HG03045 (cell line): ENCODE measurements around the gene FANCI.
"Not testable (repeated sequence)": the region's sequence is repeated elsewhere in the genome, so short reads cannot be mapped to it uniquely, and the experiment has no call there.

Experiments
- ATAC-seq: cut with Tn5 transposase; IDR thresholded peaks from one replicate; pipeline ENCODE4 v1.9.1; 2021; ENCODE audit warnings: mild to moderate bottlenecking, moderate library complexity; ENCODE audit not compliant: unreplicated experiment

FANCI gene

DNA sequence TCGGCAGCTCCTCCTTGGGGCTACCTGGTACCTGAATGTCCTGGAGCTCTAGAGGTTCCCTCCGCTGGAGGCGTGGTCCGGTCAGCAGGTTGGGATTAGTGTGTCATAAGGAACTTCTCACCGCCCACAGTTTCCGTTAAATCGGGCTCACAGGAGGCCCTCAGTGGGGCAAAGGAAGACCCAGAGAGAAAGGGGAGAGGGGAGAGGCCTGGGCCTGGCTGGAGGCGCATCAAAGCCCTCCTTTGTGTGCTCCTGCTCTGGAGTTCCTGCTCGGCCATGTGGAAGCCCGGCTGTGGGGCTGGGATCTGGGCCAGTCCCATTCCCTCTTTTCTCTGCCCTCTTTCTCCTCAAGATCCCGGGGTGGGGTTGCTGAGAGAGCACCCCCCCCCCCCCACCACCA, 22.2 kb upstream of the FANCI start, which contains the start of gene RLBP1:
Gene RLBP1 (minus strand): TSS at position 37 of the 400 bp plus-strand sequence. CDS start 2,604 bp downstream, outside the sequence.
- no peak for ATAC-seq

DNA sequence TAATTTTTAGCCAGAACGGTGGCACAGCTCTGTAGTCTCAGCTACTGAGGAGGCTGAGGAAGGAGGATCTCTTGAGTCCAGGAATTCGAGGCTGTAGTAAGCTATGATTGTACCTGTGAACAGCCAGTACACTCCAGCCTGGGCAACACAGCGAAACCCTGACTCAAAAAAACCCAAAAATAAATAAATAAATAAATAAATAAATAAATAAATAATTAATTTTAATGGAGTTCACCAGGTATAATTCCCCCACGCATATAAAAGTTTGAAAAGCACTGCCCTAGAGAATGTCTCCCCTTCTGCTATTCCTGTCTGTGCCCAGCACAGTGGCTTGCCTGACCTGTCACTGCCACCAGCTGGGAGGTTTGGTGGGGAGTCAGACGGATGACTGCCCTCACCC, 18.2 kb upstream of the FANCI start:
- ATAC-seq, result no peak

DNA sequence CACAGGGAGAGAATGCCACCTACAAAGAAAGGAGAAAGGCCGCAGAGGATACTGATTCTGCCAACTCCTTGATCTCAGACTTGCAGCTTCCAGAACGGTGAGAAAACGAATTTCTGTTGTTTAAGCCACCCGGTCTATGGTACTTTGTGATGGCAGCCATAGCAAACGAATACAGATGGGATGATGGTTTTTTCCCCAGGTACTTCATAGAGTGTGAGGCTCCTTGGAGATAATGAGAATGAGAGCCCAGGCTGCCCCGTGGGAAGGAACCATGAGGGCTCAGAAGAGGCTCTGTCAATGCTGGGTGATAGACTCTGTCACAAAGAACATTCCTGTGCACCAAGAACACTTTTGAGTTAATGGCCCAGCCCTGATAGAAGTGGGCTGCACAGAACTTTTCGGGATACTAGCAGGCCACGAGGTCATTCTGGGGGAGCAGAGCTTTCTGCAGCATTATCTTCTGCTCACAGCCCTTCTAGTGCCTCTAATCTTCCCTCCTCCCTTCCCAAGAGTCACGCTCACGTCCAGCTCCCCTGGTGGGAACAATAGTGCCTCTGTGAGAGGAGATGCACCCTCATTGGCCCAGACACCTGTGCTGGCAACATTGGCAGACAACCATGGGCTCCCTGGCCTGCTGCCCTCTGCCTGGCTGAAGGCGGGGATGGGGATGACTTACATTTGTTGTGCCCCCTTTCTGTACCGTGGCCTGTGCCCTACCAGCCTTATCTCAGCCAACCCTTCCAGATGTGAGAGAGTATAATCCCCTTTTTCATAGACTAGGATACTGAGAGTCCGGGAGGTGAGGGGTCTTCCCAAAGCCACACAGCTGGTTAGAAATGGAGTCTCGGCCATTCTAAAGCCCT, 17.2 kb upstream of the FANCI start:
- no peak for ATAC-seq

DNA sequence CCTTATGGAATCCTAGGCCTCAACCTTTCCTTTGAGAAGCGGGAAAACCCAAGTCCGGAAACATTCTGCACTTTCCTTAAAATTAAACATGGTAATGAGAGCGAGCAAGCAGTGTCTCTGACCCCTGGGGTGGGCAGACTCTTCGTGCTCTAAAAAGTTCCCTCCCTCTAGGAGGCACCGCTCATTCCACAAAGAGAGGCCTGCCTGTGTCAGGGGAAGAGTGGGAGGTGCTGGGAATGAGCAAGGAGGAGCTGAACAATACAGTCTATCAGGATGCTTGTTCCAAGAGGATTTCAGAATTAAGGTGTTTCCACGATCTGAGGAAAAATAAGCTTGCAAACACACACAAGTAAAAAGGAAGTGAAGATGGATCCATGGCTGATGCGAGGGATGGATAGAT, 16.4 kb upstream of the FANCI start:
- no peak for ATAC-seq

DNA sequence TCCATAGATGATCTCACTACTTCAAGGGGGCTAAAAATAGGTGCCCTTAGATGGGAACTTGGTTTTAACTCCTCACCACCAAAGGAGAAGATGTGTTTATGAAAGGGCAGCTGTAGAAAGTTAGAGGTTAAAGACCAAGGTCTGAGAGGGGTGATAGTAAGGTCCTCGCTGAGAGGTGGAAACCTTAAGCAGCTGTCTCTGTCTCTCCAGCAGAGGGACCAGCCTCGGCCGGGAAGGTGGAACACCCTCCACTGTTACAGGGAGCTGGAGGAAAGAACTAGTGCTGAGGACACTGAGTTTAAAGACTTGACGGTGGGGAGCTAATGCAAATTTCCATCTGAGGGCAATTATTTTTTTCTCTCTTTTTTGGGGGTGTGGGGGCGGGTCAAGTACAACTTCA, 13.5 kb upstream of the FANCI start:
- no peak for ATAC-seq

DNA sequence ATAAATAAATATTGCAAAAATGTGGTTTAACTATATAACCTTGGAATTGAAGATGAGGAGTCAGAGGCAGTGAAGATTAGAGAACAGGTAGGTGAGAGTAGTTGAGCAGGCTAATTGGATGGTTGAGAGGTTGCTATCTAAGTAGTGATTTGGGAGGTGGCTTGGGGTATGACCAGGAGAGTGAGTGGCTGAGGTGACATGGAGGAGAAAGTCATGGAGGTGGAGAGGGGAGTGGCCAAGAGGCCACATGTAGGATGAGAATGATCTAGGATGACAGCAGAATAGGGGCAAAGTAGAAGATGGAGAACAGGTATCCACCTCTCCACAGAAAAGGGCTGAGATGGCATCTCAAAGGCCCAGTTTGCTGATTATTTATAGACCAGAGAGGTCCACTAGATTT, 11.9 kb upstream of the FANCI start:
- ATAC-seq, result no peak

DNA sequence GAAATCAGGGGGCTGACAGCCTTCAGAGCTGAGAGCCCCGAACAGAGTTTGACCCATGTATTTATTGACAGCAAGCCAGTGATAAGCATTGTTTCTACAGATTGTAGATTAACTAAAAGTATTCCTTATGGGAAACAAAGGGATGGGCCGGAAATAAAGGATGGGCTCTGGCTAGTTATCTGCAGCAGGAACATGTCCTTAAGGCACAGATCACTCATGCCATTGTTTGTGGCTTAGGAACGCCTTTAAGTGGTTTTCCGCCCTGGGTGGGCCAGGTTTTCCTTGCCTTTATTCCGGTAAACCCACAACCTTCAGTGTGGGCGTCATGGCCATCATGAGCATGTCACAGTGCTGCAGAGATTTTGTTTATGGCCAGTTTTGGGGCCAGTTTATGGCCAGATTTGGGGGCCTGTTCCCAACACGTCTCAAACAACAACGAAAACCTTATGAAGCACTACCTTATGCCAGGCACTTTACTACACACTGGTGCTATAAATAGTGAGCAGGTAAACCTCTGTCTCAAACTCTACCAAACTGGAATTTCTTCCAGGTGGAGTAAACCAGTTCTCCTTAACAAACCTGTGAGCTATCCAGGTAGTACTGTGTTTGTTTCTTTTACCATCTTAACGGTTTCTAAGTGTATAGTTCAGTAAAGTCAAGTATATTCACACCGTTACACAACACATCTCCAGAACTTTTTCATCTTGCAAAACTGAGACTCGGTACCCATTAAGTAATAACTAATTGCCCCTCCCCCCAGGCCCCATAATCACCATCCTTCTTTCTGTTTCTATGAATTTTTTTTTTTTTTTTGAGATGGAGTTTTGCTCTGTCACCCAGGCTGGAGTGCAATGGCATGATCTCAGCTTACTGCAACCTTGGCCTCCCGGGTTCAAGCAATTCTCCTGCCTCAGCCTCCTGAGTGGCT, 3.6 kb upstream of the FANCI start:
- not testable (repeated sequence) for ATAC-seq

DNA sequence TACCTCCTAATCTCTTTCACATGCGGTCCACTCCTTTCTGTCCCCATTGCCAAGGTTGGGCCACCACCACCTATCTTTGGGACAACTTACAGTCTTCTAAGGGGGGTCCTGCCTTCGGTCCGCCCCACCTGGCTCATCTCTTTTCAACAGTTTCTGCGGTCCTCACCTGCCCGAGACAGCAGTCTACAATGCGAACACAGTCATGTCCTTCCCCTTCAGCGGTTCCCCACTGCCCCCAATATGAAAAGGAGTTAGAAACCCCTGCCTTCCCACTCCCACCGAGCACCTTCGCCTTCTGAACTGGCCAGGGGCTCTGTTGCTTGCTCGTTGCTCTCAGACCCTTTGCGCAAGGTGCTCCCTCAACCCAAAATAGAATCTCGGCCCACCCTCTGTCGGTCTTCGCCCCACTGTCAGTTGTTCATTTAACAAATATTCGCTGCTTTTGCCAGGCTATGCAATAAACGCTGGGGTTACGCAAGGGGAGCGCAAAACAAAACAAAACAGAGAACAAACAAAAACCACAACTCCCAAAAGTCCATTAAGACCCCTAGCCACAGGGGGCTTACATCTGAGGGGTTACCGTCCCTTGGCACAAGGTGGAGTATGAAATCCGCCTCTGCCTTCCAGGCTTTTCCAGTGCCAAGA, 611 bp upstream of the FANCI start:
- ATAC-seq, result no peak

DNA sequence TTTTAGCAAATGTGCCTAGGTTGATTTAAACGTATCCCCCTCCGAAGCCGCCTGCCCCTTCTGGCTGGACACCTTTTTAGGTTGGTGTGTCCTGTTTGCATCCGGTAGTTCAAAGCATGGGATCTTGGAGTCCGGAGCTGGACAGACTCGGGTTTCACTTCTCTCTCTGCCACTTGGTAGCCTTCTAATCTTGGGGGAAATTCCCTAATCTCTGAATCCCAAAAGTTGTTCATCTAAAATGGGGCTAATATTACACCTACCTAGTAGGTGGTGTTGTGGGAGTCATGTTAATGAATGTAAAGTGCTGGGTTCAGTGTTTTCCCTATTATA, 760 bp downstream of the FANCI start:
- peak; percentile 10 for ATAC-seq

DNA sequence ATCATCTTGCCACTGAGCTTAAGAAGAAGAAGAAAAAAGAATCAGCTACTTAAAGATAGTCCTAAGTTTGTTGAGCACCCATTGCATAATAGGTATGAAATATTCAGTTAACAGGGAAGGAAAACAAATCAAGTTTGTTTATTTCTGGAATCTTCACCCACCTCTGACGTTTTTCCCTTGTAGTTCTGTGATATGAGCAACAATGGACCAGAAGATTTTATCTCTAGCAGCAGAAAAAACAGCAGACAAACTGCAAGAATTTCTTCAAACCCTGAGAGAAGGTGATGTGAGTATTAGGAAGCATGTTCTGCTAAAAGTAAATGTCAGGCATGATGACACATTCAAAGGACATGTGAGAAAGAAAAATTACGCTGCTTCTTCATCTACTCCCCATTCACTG, 3.7 kb downstream of the FANCI start:
- ATAC-seq, result no peak

DNA sequence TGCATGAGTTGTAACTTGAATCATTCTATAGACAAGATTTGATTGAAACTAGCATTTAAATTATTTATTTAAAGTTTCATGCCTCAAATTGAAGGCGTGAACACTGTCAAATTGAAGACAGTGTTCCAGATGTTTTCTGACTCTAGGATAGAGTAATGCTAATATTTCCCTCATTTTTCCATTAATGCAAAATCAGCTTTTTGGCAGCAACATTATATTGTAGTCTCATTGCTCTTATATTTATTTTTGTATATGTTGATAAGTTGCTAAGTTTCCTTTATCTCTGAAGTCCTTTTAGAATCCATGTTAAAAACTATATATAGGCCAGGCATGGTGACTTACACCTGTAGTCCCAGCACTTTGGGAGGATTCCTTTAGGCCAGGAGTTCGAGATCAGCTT, 4.8 kb downstream of the FANCI start:
- ATAC-seq, result no peak

DNA sequence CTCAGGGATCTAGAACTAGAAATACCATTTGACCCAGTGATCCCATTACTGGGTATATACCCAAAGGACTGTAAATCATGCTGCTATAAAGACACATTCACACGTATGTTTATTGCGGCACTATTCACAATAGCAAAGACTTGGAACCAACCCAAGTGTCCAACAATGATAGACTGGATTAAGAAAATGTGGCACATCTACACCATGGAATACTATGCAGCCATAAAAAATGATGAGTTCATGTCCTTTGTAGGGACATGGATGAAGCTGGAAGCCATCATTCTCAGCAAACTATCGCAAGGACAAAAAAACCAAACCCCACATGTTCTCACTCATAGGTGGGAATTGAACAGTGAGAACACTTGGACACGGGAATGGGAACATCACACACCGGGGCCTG, 6.4 kb downstream of the FANCI start:
- ATAC-seq, result not testable (repeated sequence)

DNA sequence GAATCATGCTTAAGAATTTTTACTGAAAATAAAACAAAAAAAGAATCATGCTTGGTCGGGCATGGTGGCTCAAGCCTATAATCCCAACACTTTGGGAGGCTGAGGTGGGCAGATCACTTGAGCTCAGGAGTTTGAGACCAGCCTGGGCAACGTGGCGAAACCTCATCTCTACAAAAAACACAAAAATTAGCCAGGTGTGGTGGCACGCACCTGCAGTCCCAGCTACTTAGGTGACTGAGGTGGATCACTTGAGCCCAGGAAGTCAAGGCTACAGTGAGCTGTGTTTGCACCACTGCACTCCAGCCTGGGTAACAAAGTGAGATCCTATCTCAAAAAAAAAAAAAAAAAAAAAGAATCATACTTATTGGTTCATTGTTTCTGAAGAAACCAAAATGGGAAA, 33.5 kb downstream of the FANCI start:
- not testable (repeated sequence) for ATAC-seq

DNA sequence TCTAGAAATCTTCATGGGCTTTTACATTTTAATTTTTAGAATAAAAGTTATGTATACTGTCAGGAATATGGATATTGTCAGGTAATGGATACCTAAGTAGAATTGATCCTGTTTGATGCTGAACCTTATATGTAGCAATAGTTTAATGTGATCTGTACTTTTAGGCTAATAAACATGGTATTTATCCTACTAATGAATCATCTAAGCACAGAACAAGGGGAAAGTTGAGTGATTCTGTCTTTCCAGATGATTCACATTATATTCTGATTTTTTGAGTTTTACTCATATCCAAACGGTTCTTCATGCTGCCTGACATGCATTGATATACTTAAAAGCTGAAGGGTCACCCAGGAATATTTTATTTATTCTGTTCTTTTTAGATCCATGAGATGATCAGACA, 34.5 kb downstream of the FANCI start:
- no peak for ATAC-seq

DNA sequence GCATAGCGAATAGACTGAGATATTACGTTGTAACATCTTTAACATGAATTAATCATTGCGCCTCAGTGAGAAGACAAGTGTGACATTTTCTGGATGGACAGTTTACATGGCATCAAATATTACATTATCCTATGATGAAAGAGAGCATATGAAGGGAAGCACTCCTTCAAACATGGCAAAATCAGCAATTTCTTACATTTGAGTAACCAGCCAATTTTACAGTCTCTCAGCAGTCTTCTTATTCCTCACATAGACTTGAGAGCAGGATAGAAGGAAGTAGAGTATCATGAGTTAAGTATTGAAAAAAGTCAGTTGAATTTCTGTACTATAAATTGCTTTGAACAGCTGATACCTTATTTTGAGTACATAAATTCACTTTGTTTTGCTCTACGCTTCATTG, 38.9 kb downstream of the FANCI start:
- ATAC-seq, result no peak

DNA sequence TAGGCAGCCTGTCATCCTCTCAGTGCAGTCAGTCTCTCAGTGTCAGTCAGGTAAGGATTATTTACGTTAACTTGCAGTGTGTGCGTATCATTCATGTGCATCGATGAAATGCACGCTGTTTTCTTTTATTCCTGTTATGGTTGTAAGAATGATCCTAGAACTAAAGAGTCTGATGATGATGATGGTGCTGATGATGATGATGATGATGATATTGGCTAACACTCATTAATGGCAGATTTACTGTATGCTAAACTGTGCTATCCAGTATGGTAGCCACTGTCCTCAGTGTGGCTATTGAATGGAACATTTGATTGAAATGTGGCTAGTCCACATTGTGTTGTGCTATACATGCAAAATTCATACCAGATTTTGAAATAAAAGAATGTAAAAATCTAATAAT, 39.4 kb downstream of the FANCI start:
- ATAC-seq, result no peak

DNA sequence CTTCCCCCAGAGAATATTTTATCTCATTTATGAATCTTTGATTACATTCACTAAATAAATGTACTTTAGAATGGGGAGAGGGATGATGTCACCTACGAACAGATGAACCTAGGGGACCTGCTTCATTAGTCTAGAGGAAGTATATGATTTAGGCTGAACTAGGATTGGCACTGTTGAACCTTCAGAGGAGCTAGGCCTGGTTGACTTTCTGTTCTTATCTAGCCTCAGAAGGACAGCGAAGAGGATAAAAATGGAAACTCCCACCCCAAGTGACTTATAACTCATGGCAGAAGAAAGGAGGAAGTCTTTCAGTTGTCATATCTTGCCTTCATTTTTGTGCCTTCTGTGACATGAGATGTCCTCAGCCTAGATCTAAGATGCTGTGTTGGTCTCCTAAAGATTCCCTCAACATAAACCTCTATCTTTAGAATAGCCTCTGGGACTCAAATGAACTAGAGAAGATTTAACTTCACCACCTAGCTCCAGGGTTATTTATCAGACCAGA, 48.2 kb downstream of the FANCI start:
- ATAC-seq, result no peak

DNA sequence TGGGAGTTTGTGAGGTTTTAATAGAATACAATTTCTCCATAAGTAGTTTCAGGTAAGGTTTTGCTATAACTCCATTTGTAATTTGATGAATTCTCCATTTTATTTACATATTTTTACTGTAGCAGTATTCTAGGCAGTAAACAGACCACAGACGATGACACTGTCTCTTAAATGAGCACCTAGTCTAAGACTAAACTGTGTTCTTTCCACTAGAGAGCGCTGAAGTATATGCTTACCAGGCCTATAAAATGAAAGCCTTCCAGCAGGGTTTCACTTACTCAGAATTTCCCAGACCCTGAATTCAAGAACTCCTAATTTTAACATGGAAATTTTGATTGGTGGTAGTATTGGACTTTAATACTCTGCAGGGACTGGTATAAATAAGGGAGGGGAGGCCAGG, 49.2 kb downstream of the FANCI start:
- ATAC-seq, result no peak

DNA sequence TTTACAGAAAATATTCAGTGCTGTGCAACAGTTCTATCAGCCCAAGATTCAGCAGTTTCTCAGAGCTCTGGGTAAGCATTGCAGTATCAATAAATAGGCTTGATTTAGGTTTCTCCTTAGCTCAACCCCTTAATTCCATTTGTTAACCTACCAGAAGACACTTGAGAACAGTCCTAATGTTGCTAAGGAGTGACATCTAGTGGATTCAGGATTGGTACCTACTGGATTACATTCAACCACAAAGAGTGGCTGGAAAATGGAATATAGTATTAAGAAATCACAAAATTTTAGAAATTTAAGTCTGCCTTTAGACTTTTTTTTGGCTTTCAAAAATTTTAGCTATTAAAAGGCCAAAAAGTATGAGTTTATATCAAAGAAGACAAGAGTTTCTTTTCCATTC, 56.1 kb downstream of the FANCI start:
- no peak for ATAC-seq

DNA sequence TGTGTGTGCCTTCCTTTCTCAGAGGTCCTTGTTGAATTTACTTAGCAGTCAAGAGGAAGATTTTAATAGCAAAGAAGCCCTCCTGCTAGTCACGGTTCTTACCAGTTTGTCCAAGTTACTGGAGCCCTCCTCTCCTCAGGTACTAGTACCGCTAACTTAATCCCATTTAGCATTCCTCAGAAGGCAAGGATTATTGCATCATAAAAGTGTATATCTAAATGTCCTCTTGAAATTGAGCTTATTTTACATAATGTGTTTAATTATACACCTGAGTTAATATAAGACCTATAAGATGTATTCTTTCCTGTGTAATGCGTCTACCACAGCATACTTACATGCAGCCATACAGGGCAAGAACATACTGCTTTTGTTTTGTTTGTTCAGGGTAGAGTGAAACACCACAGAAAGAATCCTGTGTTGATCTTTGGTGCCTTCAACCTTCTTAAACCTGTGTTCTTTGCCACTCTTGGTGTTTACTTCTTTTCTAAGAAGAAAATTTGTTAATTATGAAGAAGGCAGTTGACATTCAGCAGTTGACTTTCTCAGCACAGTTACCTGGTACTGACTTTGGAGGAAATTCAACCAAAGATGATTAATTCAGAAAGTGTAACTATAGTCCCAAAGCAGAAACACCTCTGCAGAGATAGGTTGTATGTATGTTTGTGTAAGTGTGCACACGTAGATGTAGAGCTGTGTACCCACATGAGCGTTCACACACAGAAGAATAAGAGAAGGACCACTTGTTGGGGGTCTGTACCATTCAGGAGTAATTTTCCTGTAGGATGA, 57.7 kb downstream of the FANCI start:
- no peak for ATAC-seq

DNA sequence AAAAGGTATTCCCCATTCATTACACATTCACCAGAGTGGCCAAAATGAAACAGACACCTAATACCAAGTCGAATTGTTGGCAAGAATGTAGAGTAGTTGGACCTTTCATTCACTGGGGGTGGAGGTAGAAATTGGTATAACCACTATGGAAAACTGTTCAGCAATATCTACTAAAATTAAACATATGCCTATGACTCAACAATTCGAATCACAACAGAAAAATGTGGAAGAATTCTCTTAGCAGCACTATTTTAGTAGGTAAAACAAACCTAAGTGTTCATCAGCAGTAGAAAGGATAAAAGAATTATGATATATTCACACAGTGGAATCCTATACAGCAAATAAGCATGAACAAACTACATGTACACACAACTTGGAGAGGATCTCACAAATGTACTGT, 60.2 kb downstream of the FANCI start:
- ATAC-seq, result no peak
